Measurements from ENCODE around the gene SMDT1. TPM values are rescaled to one million over a fixed set of nuclear protein-coding genes. Genes with fewer than 3 reads are reported as not detected.

Gene SMDT1
- total and polyA plus RNA-seq, 4 donors: 34.7 to 167 (median 100) TPM

GRCh38 chr22:42056757-42057511, 22.6 kb upstream of the SMDT1 start:
- no peak for TF ChIP-seq CTCF (IDR thresholded peaks at IDR 0.05; ENCODE audit: control extremely low read depth, extremely low read depth)
- peaks cover 6 to 28% (median 17%) of the 10 kb centered on the region in 4 donors for H3K36me3 ChIP-seq (ENCODE audit: control insufficient read depth in 4 of 4, insufficient read depth in 4 of 4, low read length in 4 of 4)
- H3K9me3 ChIP-seq (ENCODE audit: control insufficient read depth in 4 of 4, insufficient read depth in 3 of 4, low read length in 3 of 4): peaks cover 0 to 9% (median 0%) of the 10 kb centered on the region in 4 donors
- DNase-seq (no peak), ATAC-seq (ENCODE audit: insufficient read depth, low FRiP score) (no peak)
- H3K4me1 ChIP-seq (ENCODE audit: control insufficient read depth in 5 of 5, insufficient read depth in 5 of 5, low read length in 5 of 5): no peaks in the 10 kb centered on the region
- no peak overlapping the region for H3K4me3 ChIP-seq
- H3K27ac ChIP-seq (ENCODE audit: low read depth in 1 of 2, low read length in 1 of 2): no peak overlapping the region
- H3K27me3 ChIP-seq (ENCODE audit: control insufficient read depth in 3 of 3, insufficient read depth in 3 of 3, low read length in 2 of 3): no peaks in the 10 kb centered on the region
- H3K9ac ChIP-seq (ENCODE audit: insufficient read depth in 1 of 2, low read length in 2 of 2): no peak overlapping the region
- 97 to 100% methylated on average over 1 of the region's 1 CpG for WGBS, 2 donors

- ATAC-seq (ENCODE audit: insufficient read depth, low FRiP score) (no peak), DNase-seq (no peak)
- Histone ChIP-seq H3K4me3 (no peak overlapping the region), H3K9ac (ENCODE audit: insufficient read depth in 1 of 2, low read length in 2 of 2) (no peak overlapping the region), H3K36me3 (ENCODE audit: control insufficient read depth in 4 of 4, insufficient read depth in 4 of 4, low read length in 4 of 4) (peaks cover 8 to 40% (median 24%) of the 10 kb centered on the region in 4 donors), H3K27me3 (ENCODE audit: control insufficient read depth in 3 of 3, insufficient read depth in 3 of 3, low read length in 2 of 3) (no peaks in the 10 kb centered on the region), H3K9me3 (ENCODE audit: control insufficient read depth in 4 of 4, insufficient read depth in 3 of 4, low read length in 3 of 4) (peaks cover 0 to 12% (median 0%) of the 10 kb centered on the region in 4 donors), H3K4me1 (ENCODE audit: control insufficient read depth in 5 of 5, insufficient read depth in 5 of 5, low read length in 5 of 5) (no peaks in the 10 kb centered on the region), H3K27ac (ENCODE audit: low read depth in 1 of 2, low read length in 1 of 2) (no peak overlapping the region)
- no peak for TF ChIP-seq CTCF (IDR thresholded peaks at IDR 0.05; ENCODE audit: control extremely low read depth, extremely low read depth)
- WGBS, 2 donors: 93 to 98% methylated on average over 5 of the region's 5 CpGs
Observed at GRCh38 chr22:42060489-42060888, 19.0 kb upstream of the SMDT1 start.

- ATAC-seq (ENCODE audit: insufficient read depth, low FRiP score): no peak
- H3K36me3 ChIP-seq (ENCODE audit: control insufficient read depth in 4 of 4, insufficient read depth in 4 of 4, low read length in 4 of 4): peaks cover 8 to 46% (median 26%) of the 10 kb centered on the region in 4 donors
- no peaks in the 10 kb centered on the region for H3K27me3 ChIP-seq (ENCODE audit: control insufficient read depth in 3 of 3, insufficient read depth in 3 of 3, low read length in 2 of 3)
Observed at GRCh38 chr22:42061041-42061440, 18.5 kb upstream of the SMDT1 start.

More at GRCh38 chr22:42061041-42061440, 18.5 kb upstream of the SMDT1 start:
- no peaks in the 10 kb centered on the region for H3K4me1 ChIP-seq (ENCODE audit: control insufficient read depth in 5 of 5, insufficient read depth in 5 of 5, low read length in 5 of 5)
- no peak for DNase-seq
- no peak for TF ChIP-seq CTCF (IDR thresholded peaks at IDR 0.05; ENCODE audit: control extremely low read depth, extremely low read depth)
- WGBS, 2 donors: 95 to 96% methylated on average over 7 of the region's 7 CpGs
- H3K9ac ChIP-seq (ENCODE audit: insufficient read depth in 1 of 2, low read length in 2 of 2): no peak overlapping the region
- no peak overlapping the region for H3K27ac ChIP-seq (ENCODE audit: low read depth in 1 of 2, low read length in 1 of 2)
- H3K9me3 ChIP-seq (ENCODE audit: control insufficient read depth in 4 of 4, insufficient read depth in 3 of 4, low read length in 3 of 4): peaks cover 0 to 12% (median 0%) of the 10 kb centered on the region in 4 donors
- no peak overlapping the region for H3K4me3 ChIP-seq
